Natural killer cell (primary cell): ENCODE results near the gene PHACTR3. TPM values are rescaled to one million over a fixed set of nuclear protein-coding genes. Genes with fewer than 3 reads are reported as not detected.

Experiments
- ATAC-seq, 3 donors: fragments of 150-1000 bp in 2 of 3; fragments of 200-7000 bp in 1 of 3; cut with Tn5 transposase; 1 replicate in 1 of 3; 2 replicates in 2 of 3; pipeline ENCODE4 v1.10.0; 2021; ENCODE audit warnings: mild to moderate bottlenecking in 2 of 3, moderate library complexity in 2 of 3
- DNase-seq, 2 donors: peaks; one replicate each; pipeline versions ENCODE4 v3.0.0 to v3.0.0-alpha.2; 2013 to 2021; ENCODE audit warnings: mixed read lengths in 1 of 2
- H3K27ac ChIP-seq: one replicate; pipeline ENCODE4 v1.5.1; 2013; ENCODE audit warnings: mild to moderate bottlenecking, low read length
- H3K27me3 ChIP-seq: one replicate; pipeline ENCODE4 v1.6.1; 2013; ENCODE audit warnings: low read length; ENCODE audit not compliant: control insufficient read depth, insufficient read depth
- H3K36me3 ChIP-seq: one replicate; pipeline ENCODE4 v1.6.1; 2013; ENCODE audit warnings: low read length; ENCODE audit not compliant: control insufficient read depth, insufficient read depth
- H3K4me1 ChIP-seq: one replicate; pipeline ENCODE4 v1.6.1; 2013; ENCODE audit warnings: low read length; ENCODE audit not compliant: control insufficient read depth, insufficient read depth
- H3K4me3 ChIP-seq: one replicate; pipeline ENCODE4 v1.5.1; 2013; ENCODE audit warnings: low read length
- H3K9me3 ChIP-seq: one replicate; pipeline ENCODE4 v1.6.1; 2013; ENCODE audit warnings: low read length; ENCODE audit not compliant: control insufficient read depth, insufficient read depth
- H3K27ac Mint-ChIP-seq, 2 donors: one replicate each; pipeline ENCODE4 v1.8.0; 2022; ENCODE audit warnings: mild to moderate bottlenecking in 2 of 2, mixed read lengths in 2 of 2, moderate library complexity in 1 of 2
- H3K27me3 Mint-ChIP-seq, 2 donors: one replicate each; pipeline ENCODE4 v1.8.0; 2022; ENCODE audit warnings: low read depth in 2 of 2, mixed read lengths in 2 of 2
- H3K36me3 Mint-ChIP-seq: one replicate; pipeline ENCODE4 v1.8.0; 2022; ENCODE audit warnings: mixed read lengths
- H3K4me1 Mint-ChIP-seq, 2 donors: one replicate each; pipeline ENCODE4 v1.8.0; 2022; ENCODE audit warnings: mixed read lengths in 2 of 2
- H3K4me3 Mint-ChIP-seq: one replicate; pipeline ENCODE4 v1.8.0; 2022; ENCODE audit warnings: mild to moderate bottlenecking, moderate library complexity, mixed read lengths
- H3K9me3 Mint-ChIP-seq, 2 donors: one replicate each; pipeline ENCODE4 v1.8.0; 2022; ENCODE audit warnings: mixed read lengths in 2 of 2
- whole genome bisulfite sequencing: methylation state at CpG from one replicate; pipeline ENCODE4 v1.1.7; 2013; ENCODE audit warnings: missing lambda C conversion rate; ENCODE audit not compliant: insufficient coverage; 5-methylcytosine and 5-hydroxymethylcytosine counted together
- intact Hi-C: fragments of 100-400 bp; cut with micrococcal nuclease; formaldehyde crosslinking; loops from one replicate; pipeline ENCODE4 v1.14.2; 2022
- total RNA-seq, 4 donors: library from RNA; stranded (reverse); fragments of 120-200 nt in 1 of 4; gene quantifications; one replicate each; pipeline versions ENCODE4 v1.2.3 to v1.2.4, GENCODE V29; 2013 to 2022
- TF ChIP-seq, protein P1 (sequence below): fragments of 200-600 bp; IDR thresholded peaks from one replicate; pipeline ENCODE4 v1.8.0; 2022; ENCODE audit warnings: antibody characterized with exemption

The PHACTR3 gene
- total RNA-seq, 3 donors from 2014 or later (not counting 1 experiment from before 2014, with no cell fraction given): not detected

GRCh38 chr20:59611286-59611685 is 6.9 kb downstream of the PHACTR3 start:
- H3K36me3 Mint-ChIP-seq: no peaks in the 10 kb centered on the region
- H3K4me3 ChIP-seq: no peak overlapping the region
- no peaks in the 10 kb centered on the region for H3K4me1 ChIP-seq
- no peak for DNase-seq
- no peaks in the 10 kb centered on the region for H3K4me1 Mint-ChIP-seq
- no peaks in the 10 kb centered on the region for H3K9me3 ChIP-seq
- ATAC-seq: no peak
- TF ChIP-seq, protein P1, sequence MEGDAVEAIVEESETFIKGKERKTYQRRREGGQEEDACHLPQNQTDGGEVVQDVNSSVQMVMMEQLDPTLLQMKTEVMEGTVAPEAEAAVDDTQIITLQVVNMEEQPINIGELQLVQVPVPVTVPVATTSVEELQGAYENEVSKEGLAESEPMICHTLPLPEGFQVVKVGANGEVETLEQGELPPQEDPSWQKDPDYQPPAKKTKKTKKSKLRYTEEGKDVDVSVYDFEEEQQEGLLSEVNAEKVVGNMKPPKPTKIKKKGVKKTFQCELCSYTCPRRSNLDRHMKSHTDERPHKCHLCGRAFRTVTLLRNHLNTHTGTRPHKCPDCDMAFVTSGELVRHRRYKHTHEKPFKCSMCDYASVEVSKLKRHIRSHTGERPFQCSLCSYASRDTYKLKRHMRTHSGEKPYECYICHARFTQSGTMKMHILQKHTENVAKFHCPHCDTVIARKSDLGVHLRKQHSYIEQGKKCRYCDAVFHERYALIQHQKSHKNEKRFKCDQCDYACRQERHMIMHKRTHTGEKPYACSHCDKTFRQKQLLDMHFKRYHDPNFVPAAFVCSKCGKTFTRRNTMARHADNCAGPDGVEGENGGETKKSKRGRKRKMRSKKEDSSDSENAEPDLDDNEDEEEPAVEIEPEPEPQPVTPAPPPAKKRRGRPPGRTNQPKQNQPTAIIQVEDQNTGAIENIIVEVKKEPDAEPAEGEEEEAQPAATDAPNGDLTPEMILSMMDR: no peak
- 88% methylated on average over 4 of the region's 4 CpGs for WGBS
- peaks cover 19 to 35% of the 10 kb centered on the region in 2 donors for H3K27me3 Mint-ChIP-seq
- intact Hi-C loops: no loop called here
- H3K27me3 ChIP-seq: no peaks in the 10 kb centered on the region
- H3K27ac ChIP-seq: no peak overlapping the region
- no peak overlapping the region for H3K27ac Mint-ChIP-seq
- H3K9me3 Mint-ChIP-seq: no peaks in the 10 kb centered on the region
- H3K36me3 ChIP-seq: no peaks in the 10 kb centered on the region
- H3K4me3 Mint-ChIP-seq: no peak overlapping the region

- TF ChIP-seq, protein P1: no peak
- Histone ChIP-seq H3K36me3 (no peaks in the 10 kb centered on the region), H3K27me3 (no peaks in the 10 kb centered on the region), H3K4me1 (no peaks in the 10 kb centered on the region), H3K9me3 (no peaks in the 10 kb centered on the region), H3K27ac (no peak overlapping the region), H3K4me3 (no peak overlapping the region)
- H3K9me3 Mint-ChIP-seq: no peaks in the 10 kb centered on the region
- no peak for ATAC-seq
- intact Hi-C loops: no loop called here
- H3K4me1 Mint-ChIP-seq: no peaks in the 10 kb centered on the region
- WGBS: 76% methylated on average over 4 of the region's 5 CpGs
- H3K27ac Mint-ChIP-seq: no peak overlapping the region
- H3K27me3 Mint-ChIP-seq: peaks cover 7 to 23% of the 10 kb centered on the region in 2 donors
- no peaks in the 10 kb centered on the region for H3K36me3 Mint-ChIP-seq
- H3K4me3 Mint-ChIP-seq: no peak overlapping the region
- DNase-seq: no peak
These were observed 9.5 kb downstream of the PHACTR3 start for GRCh38 chr20:59613861-59614260.

- Mint-ChIP-seq H3K9me3 (no peaks in the 10 kb centered on the region), H3K4me3 (no peak overlapping the region), H3K4me1 (no peaks in the 10 kb centered on the region), H3K27me3 (peaks cover 4 to 15% of the 10 kb centered on the region in 2 donors), H3K36me3 (no peaks in the 10 kb centered on the region), H3K27ac (no peak overlapping the region)
- H3K27me3 ChIP-seq: no peaks in the 10 kb centered on the region
- ATAC-seq (no peak), DNase-seq (no peak)
- intact Hi-C loops: no loop called here
- no peaks in the 10 kb centered on the region for H3K4me1 ChIP-seq
- no peaks in the 10 kb centered on the region for H3K9me3 ChIP-seq
- TF ChIP-seq, protein P1: no peak
- no peak overlapping the region for H3K4me3 ChIP-seq
- 48% methylated on average over 7 of the region's 7 CpGs for WGBS
- no peaks in the 10 kb centered on the region for H3K36me3 ChIP-seq
- H3K27ac ChIP-seq: no peak overlapping the region
These were observed 10.4 kb downstream of the PHACTR3 start for GRCh38 chr20:59614714-59615113.

DNA sequence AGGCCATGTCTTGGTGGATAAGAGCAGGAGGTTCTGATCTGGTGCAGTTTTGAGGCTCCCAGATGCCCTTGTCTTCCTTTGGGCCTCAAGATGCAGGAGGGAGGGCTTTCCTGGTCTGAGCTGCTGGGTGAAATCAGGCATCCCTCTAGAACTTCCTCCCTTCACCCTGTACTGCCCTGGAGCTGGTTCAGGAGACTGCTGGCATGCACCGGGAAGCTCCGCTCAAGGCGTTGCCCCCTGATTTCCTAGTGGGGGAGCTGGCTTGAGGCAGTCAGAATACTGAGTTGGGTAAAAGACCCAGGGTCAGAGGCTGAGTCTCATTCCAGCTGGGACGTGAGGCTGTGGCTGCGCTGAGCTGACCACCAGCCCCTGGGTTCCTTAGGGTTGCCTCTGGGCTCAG is 12.0 kb downstream of the PHACTR3 start:
- Mint-ChIP-seq H3K36me3 (no peaks in the 10 kb centered on the region), H3K27me3 (peaks cover 4 to 14% of the 10 kb centered on the region in 2 donors), H3K4me3 (no peak overlapping the region), H3K4me1 (no peaks in the 10 kb centered on the region), H3K9me3 (no peaks in the 10 kb centered on the region), H3K27ac (no peak overlapping the region)
- Histone ChIP-seq H3K27me3 (no peaks in the 10 kb centered on the region), H3K36me3 (no peaks in the 10 kb centered on the region), H3K4me1 (no peaks in the 10 kb centered on the region), H3K9me3 (no peaks in the 10 kb centered on the region), H3K27ac (no peak overlapping the region), H3K4me3 (no peak overlapping the region)
- no peak for ATAC-seq
- WGBS: 82% methylated on average over 5 of the region's 5 CpGs
- intact Hi-C loops: no loop called here
- TF ChIP-seq, protein P1: no peak
- DNase-seq: no peak
